Heart left ventricle (tissue), 16 donors: ENCODE results near the gene FAM120B. TPM values are rescaled to one million over a fixed set of nuclear protein-coding genes. Genes with fewer than 3 reads are reported as not detected.

Experiments
- ATAC-seq, 4 donors: fragments of 200-7000 bp; cut with Tn5 transposase; one replicate each; pipeline ENCODE4 v1.9.1; 2020 to 2022; ENCODE audit warnings: moderate library complexity in 4 of 4, mild to moderate bottlenecking in 3 of 4, moderate number of reproducible peaks in 1 of 4
- DNase-seq, 5 donors: peaks; one replicate each; pipeline ENCODE4 v3.0.0-alpha.2; 2020
- H3K27ac ChIP-seq, 12 donors: fragments of 200-600 bp; sonication (generic) in 4 of 12; one replicate each; pipeline versions ENCODE4 v1.5.0 to v1.8.0; 2016 to 2022; ENCODE audit warnings: mild to moderate bottlenecking in 2 of 12
- H3K27me3 ChIP-seq, 9 donors: fragments of 200-600 bp; sonication (generic) in 2 of 9; one replicate each; pipeline versions ENCODE4 v1.5.1 to v1.8.0; 2016 to 2022; ENCODE audit warnings: mild to moderate bottlenecking in 3 of 9
- H3K36me3 ChIP-seq, 9 donors: fragments of 200-600 bp; sonication (generic) in 2 of 9; one replicate each; pipeline versions ENCODE4 v1.5.0 to v1.8.0; 2018 to 2022; ENCODE audit warnings: mild to moderate bottlenecking in 2 of 9
- H3K4me1 ChIP-seq, 12 donors: fragments of 200-600 bp; sonication (generic) in 4 of 12; one replicate each; pipeline versions ENCODE4 v1.5.0 to v1.8.0; 2016 to 2022; ENCODE audit warnings: mild to moderate bottlenecking in 3 of 12
- H3K4me3 ChIP-seq, 12 donors: fragments of 200-600 bp; sonication (generic) in 4 of 12; one replicate each; pipeline versions ENCODE4 v1.5.0 to v1.8.0; 2017 to 2022; ENCODE audit warnings: mild to moderate bottlenecking in 9 of 12, moderate library complexity in 4 of 12
- H3K9me3 ChIP-seq, 12 donors: fragments of 200-600 bp; sonication (generic) in 4 of 12; one replicate each; pipeline versions ENCODE4 v1.5.0 to v1.8.0; 2016 to 2022; ENCODE audit warnings: mild to moderate bottlenecking in 1 of 12
- CTCF ChIP-seq, 12 donors: fragments of 200-600 bp; sonication (generic) in 4 of 12; IDR thresholded peaks; one replicate each; pipeline versions ENCODE4 v1.5.0 to v1.8.0; 2018 to 2022; ENCODE audit warnings: antibody characterized with exemption in 12 of 12, mild to moderate bottlenecking in 5 of 12
- POLR2A ChIP-seq, 2 donors: fragments of 450-650 bp; IDR thresholded peaks; one replicate each; pipeline ENCODE4 v1.6.1; 2017; ENCODE audit warnings: antibody characterized with exemption in 2 of 2, mild to moderate bottlenecking in 2 of 2, moderate library complexity in 2 of 2
- WGBS, 4 donors: extraction: QIAGEN DNeasy Blood & Tissue Kit in 2 of 4; methylation state at CpG; one replicate each; pipeline versions ENCODE4 v1.1.5 to v1.1.7; 2013 to 2018; 5-methylcytosine and 5-hydroxymethylcytosine counted together
- intact Hi-C, 10 donors: fragments of 100-400 bp; cut with DNase I; formaldehyde crosslinking; loops; one replicate each; pipeline versions ENCODE4 v1.11.1 to v1.14.2; 2022
- polyA plus RNA-seq, 2 donors: library from polyadenylated mRNA; stranded (reverse); fragments of 200-250 nt; gene quantifications; one replicate each; pipeline ENCODE4 v1.2.3, GENCODE V29; 2013
- total RNA-seq, 9 donors: library from RNA; depleted of rRNA in 2 of 9; stranded (reverse); fragments of >200 nt in 2 of 9; fragmentation: NEBNext Ultra II Directional in 3 of 9; extraction: Animal tissue kit (Norgen Biotek cat#: 25700) in 3 of 9; gene quantifications; one replicate each; pipeline versions ENCODE4 v1.1.0 to v1.2.4, GENCODE V29; 2016 to 2023
- donor health status: ischemic (EF 13 %, LVEDD 7.1; RV severe dilation, severe dysfunction).
- donor health status: healthy with polysubstance abuse.
- donor health status: DM: no; HTN: yes; CAD: no.
- donor health status: DM: no; HTN: no; CAD: no.
- donor health status: ischemic (EF 25% LVEDD 6.9; RV normal size, moderate dysfunction).
- donor health status: ischemic (EF 25% LVEDD 5.7; RV mildly dilated, moderate dysfunction).
- donor health status: healthy.
- donor health status: DM: yes; HTN: yes; CAD: no.
- donor health status: ischemic (EF 35%, LVEDD 5.7; RV mildly dilated, moderate dysfunction).
- donor health status: nonischemic (EF 11% LVEDD 7.7; RV severe dilation, severe dysfunction).
- donor health status: DM: yes; HTN: yes; CAD: no.
- donor health status: PGD.
- donor health status: ischemic (EF 29% LVEDD 5.4; RV normal size, mild dysfunction).
- donor health status: nonischemic (EF 23%, LVEDD 6.1; RV moderate dilation, normal function).

The FAM120B gene
- total and polyA plus RNA-seq, 11 donors: 6.6 to 29.4 (median 18.5) TPM

- WGBS, 4 donors: 61 to 69% (median 66%) methylated on average over 10 of the region's 10 CpGs
- H3K4me1 ChIP-seq: peaks cover 0 to 34% (median 14%) of the 10 kb centered on the region in 12 donors
- no peaks in the 10 kb centered on the region for H3K27me3 ChIP-seq
- H3K27ac ChIP-seq: peak overlapping the region in 3 of 12 donors; percentile 17 to 56 (median 30)
- no peaks in the 10 kb centered on the region for H3K9me3 ChIP-seq
- H3K4me3 ChIP-seq: no peak overlapping the region
- DNase-seq: peak in 3 of 5 donors; percentile 30 to 48 (median 41)
- H3K36me3 ChIP-seq: peaks cover 0 to 49% (median 30%) of the 10 kb centered on the region in 9 donors
- intact Hi-C loops: no loop called here
- ATAC-seq: peak in 3 of 4 donors; percentile 79 to 96 (median 94)
- no peak for TF ChIP-seq CTCF (IDR thresholded peaks at IDR 0.05)
- no peak for TF ChIP-seq POLR2A (IDR thresholded peaks at IDR 0.05)
Observed at GRCh38 chr6:170344631-170345576, 38.3 kb downstream of the FAM120B start.

- no peak for ATAC-seq
- Histone ChIP-seq H3K36me3 (peaks cover 0 to 55% (median 37%) of the 10 kb centered on the region in 9 donors), H3K27ac (peak overlapping the region in 1 of 12 donors; percentile 30), H3K4me1 (peaks cover 0 to 34% (median 14%) of the 10 kb centered on the region in 12 donors), H3K27me3 (no peaks in the 10 kb centered on the region), H3K9me3 (peaks cover 0 to 5% (median 0%) of the 10 kb centered on the region in 12 donors), H3K4me3 (no peak overlapping the region)
- intact Hi-C loops: no loop called here
- 97 to 100% (median 98%) methylated on average over 3 of the region's 3 CpGs for WGBS, 4 donors
- DNase-seq: no peak
- no peak for TF ChIP-seq POLR2A (IDR thresholded peaks at IDR 0.05)
- no peak for TF ChIP-seq CTCF (IDR thresholded peaks at IDR 0.05)
Observed at GRCh38 chr6:170345662-170346061, 39.1 kb downstream of the FAM120B start.

GRCh38 chr6:170346649-170347048 is 40.1 kb downstream of the FAM120B start:
- peaks cover 0 to 55% (median 40%) of the 10 kb centered on the region in 9 donors for H3K36me3 ChIP-seq
- H3K9me3 ChIP-seq: peaks cover 0 to 8% (median 0%) of the 10 kb centered on the region in 12 donors
- no peak overlapping the region for H3K4me3 ChIP-seq
- ATAC-seq (no peak), DNase-seq (no peak)
- peaks cover 0 to 34% (median 14%) of the 10 kb centered on the region in 12 donors for H3K4me1 ChIP-seq
- TF ChIP-seq POLR2A (IDR thresholded peaks at IDR 0.05): no peak
- TF ChIP-seq CTCF (IDR thresholded peaks at IDR 0.05): no peak
- H3K27ac ChIP-seq: peak overlapping the region in 3 of 12 donors; percentile 3 to 63 (median 4)
- WGBS, 4 donors: 50 to 84% (median 67%) methylated on average over 2 of the region's 2 CpGs
- intact Hi-C loops: no loop called here
- no peaks in the 10 kb centered on the region for H3K27me3 ChIP-seq

GRCh38 chr6:170347091-170347490 is 40.5 kb downstream of the FAM120B start:
- ATAC-seq (no peak), DNase-seq (no peak)
- intact Hi-C loops: no loop called here
- H3K27me3 ChIP-seq: no peaks in the 10 kb centered on the region
- 58 to 70% (median 59%) methylated on average over 4 of the region's 4 CpGs for WGBS, 4 donors
- TF ChIP-seq CTCF (IDR thresholded peaks at IDR 0.05) (no peak), POLR2A (IDR thresholded peaks at IDR 0.05) (no peak)
- peaks cover 0 to 34% (median 14%) of the 10 kb centered on the region in 12 donors for H3K4me1 ChIP-seq
- H3K27ac ChIP-seq: peak overlapping the region in 3 of 12 donors; percentile 3 to 63 (median 4)
- H3K36me3 ChIP-seq: peaks cover 0 to 55% (median 40%) of the 10 kb centered on the region in 9 donors
- peaks cover 0 to 12% (median 0%) of the 10 kb centered on the region in 12 donors for H3K9me3 ChIP-seq
- no peak overlapping the region for H3K4me3 ChIP-seq
